Measurements from ENCODE around the gene MRPS18A. TPM values are rescaled to one million over a fixed set of nuclear protein-coding genes. Genes with fewer than 3 reads are reported as not detected.
"Not testable (repeated sequence)": the region's sequence is repeated elsewhere in the genome, so short reads cannot be mapped to it uniquely, and the experiment has no call there.

Gene MRPS18A
- total RNA-seq, 1 donor from 2014 or later: 34.5 TPM

GRCh38 chr6:43636308-43636659 lies 51.3 kb downstream of the MRPS18A start:
- Mint-ChIP-seq H3K27me3 (ENCODE audit: insufficient read depth, low read depth) (peaks cover 13% of the 10 kb centered on the region), H3K4me3 (peak overlapping the region; percentile 100), H3K27ac (peak overlapping the region; percentile 99), H3K4me1 (peaks cover 33% of the 10 kb centered on the region), H3K9me3 (no peaks in the 10 kb centered on the region), H3K36me3 (peaks cover 15% of the 10 kb centered on the region)
- H3K27ac ChIP-seq: no peak overlapping the region
- DNase-seq (ENCODE audit: low spot score): no peak
- H4K20me1 ChIP-seq (ENCODE audit: low read depth): peaks cover 30% of the 10 kb centered on the region
- no peak for TF ChIP-seq EZH2 (IDR thresholded peaks at IDR 0.05)
- H3K36me3 ChIP-seq: peaks cover 12% of the 10 kb centered on the region
- no peaks in the 10 kb centered on the region for H3K9me3 ChIP-seq (ENCODE audit: low read depth)
- H3K4me3 ChIP-seq: peak overlapping the region; percentile 79
- H3K4me2 ChIP-seq: peak overlapping the region; percentile 90
- H3K4me1 ChIP-seq: peaks cover 25% of the 10 kb centered on the region
- no peaks in the 10 kb centered on the region for H3K27me3 ChIP-seq
- peaks cover 28% of the 10 kb centered on the region for H3F3A ChIP-seq (ENCODE audit: low read depth)
- no peak overlapping the region for H2AFZ ChIP-seq (replicated peaks)
- peak overlapping the region; percentile 73 for H3K9ac ChIP-seq
- peaks cover 57% of the 10 kb centered on the region for H3K79me2 ChIP-seq (ENCODE audit: low read depth)

GRCh38 chr6:43635387-43636307 lies 51.9 kb downstream of the MRPS18A start, which contains the start of gene MAD2L1BP:
TSS of gene MAD2L1BP (plus strand) at chr6:43635840. CDS start at chr6:43635876, 36 bp downstream.
- peak within 1 kb of the TSS; percentile 90 for H3K4me2 ChIP-seq
- H2AFZ ChIP-seq (replicated peaks): peak within 1 kb of the TSS; percentile 63

GRCh38 chr6:43634702-43635303 lies 52.8 kb downstream of the MRPS18A start:
- Histone ChIP-seq H3K4me1 (peaks cover 21% of the 10 kb centered on the region), H4K20me1 (ENCODE audit: low read depth) (peaks cover 19% of the 10 kb centered on the region), H3F3A (ENCODE audit: low read depth) (peaks cover 33% of the 10 kb centered on the region), H2AFZ (replicated peaks) (no peak overlapping the region), H3K27ac (no peak overlapping the region), H3K4me2 (no peak overlapping the region), H3K4me3 (no peak overlapping the region), H3K9me3 (ENCODE audit: low read depth) (no peaks in the 10 kb centered on the region), H3K79me2 (ENCODE audit: low read depth) (peaks cover 42% of the 10 kb centered on the region), H3K36me3 (peaks cover 4% of the 10 kb centered on the region), H3K9ac (no peak overlapping the region), H3K27me3 (no peaks in the 10 kb centered on the region)
- Mint-ChIP-seq H3K4me1 (peaks cover 37% of the 10 kb centered on the region), H3K4me3 (peak overlapping the region; percentile 100), H3K36me3 (peaks cover 7% of the 10 kb centered on the region), H3K27ac (peak overlapping the region; percentile 99), H3K27me3 (ENCODE audit: insufficient read depth, low read depth) (peaks cover 13% of the 10 kb centered on the region), H3K9me3 (no peaks in the 10 kb centered on the region)
- TF ChIP-seq EZH2 (IDR thresholded peaks at IDR 0.05) (no peak), CTCF (IDR thresholded peaks at IDR 0.05) (no peak), EZH2phosphoT487 (IDR thresholded peaks at IDR 0.05) (no peak)
- no peak for DNase-seq (ENCODE audit: low spot score)

More at GRCh38 chr6:43635387-43636307, 51.9 kb downstream of the MRPS18A start, which contains the start of gene MAD2L1BP:
- peak within 1 kb of the TSS; percentile 100 for H3K4me3 Mint-ChIP-seq
- Histone ChIP-seq H4K20me1 (ENCODE audit: low read depth) (peaks cover 28% of the 10 kb centered on the region), H3K27ac (no peak within 1 kb of the TSS), H3K4me3 (peak within 1 kb of the TSS; percentile 79), H3K79me2 (ENCODE audit: low read depth) (peaks cover 50% of the 10 kb centered on the region), H3K9me3 (ENCODE audit: low read depth) (no peaks in the 10 kb centered on the region), H3K9ac (peak within 1 kb of the TSS; percentile 73), H3K4me1 (peaks cover 25% of the 10 kb centered on the region), H3K27me3 (no peaks in the 10 kb centered on the region), H3K36me3 (peaks cover 5% of the 10 kb centered on the region), H3F3A (ENCODE audit: low read depth) (peaks cover 30% of the 10 kb centered on the region)
- TF ChIP-seq CTCF (IDR thresholded peaks at IDR 0.05) (no peak), EZH2 (IDR thresholded peaks at IDR 0.05) (no peak), EZH2phosphoT487 (IDR thresholded peaks at IDR 0.05) (no peak)
- peak; percentile 84 for DNase-seq (ENCODE audit: low spot score)
- H3K27ac Mint-ChIP-seq: peak within 1 kb of the TSS; percentile 99
- H3K4me1 Mint-ChIP-seq: peaks cover 38% of the 10 kb centered on the region
- no peaks in the 10 kb centered on the region for H3K9me3 Mint-ChIP-seq
- H3K27me3 Mint-ChIP-seq (ENCODE audit: insufficient read depth, low read depth): peaks cover 13% of the 10 kb centered on the region
- peaks cover 15% of the 10 kb centered on the region for H3K36me3 Mint-ChIP-seq

GRCh38 chr6:43633002-43633401 lies 54.6 kb downstream of the MRPS18A start:
- Histone ChIP-seq H3K4me1 (peaks cover 12% of the 10 kb centered on the region), H3F3A (ENCODE audit: low read depth) (peaks cover 31% of the 10 kb centered on the region), H3K79me2 (ENCODE audit: low read depth) (peaks cover 32% of the 10 kb centered on the region)
- not testable (repeated sequence) for H3K36me3 Mint-ChIP-seq; H3K9me3 ChIP-seq (ENCODE audit: low read depth); H3K9me3 Mint-ChIP-seq; H4K20me1 ChIP-seq (ENCODE audit: low read depth); H3K36me3 ChIP-seq; DNase-seq (ENCODE audit: low spot score); H3K27ac ChIP-seq; H3K9ac ChIP-seq; H3K27me3 ChIP-seq; H3K27ac Mint-ChIP-seq; H2AFZ ChIP-seq (replicated peaks); H3K4me3 ChIP-seq; H3K4me3 Mint-ChIP-seq; H3K4me2 ChIP-seq
- Mint-ChIP-seq H3K4me1 (peaks cover 38% of the 10 kb centered on the region), H3K27me3 (ENCODE audit: insufficient read depth, low read depth) (peaks cover 13% of the 10 kb centered on the region)
